ENCODE data around the gene TMEM212.

- TF ChIP-seq POLR2A (IDR thresholded peaks at IDR 0.05) (no peak), CTCF (IDR thresholded peaks at IDR 0.05) (no peak)
Observed at GRCh38 chr3:171850960-171851659, 8.0 kb downstream of the TMEM212 start.

Measured in heart left ventricle (tissue), 13 donors.